GM21737 (cell line): ENCODE data around the gene DEFB132.

Experiments used
- ATAC-seq: cut with Tn5 transposase; IDR thresholded peaks from one replicate; pipeline ENCODE4 v1.9.1; 2021; ENCODE audit warnings: mild to moderate bottlenecking, moderate library complexity; ENCODE audit not compliant: unreplicated experiment

DEFB132 gene

GRCh38 chr20:259981-260380 lies 2.5 kb downstream of the DEFB132 start:
- no peak for ATAC-seq

DNA sequence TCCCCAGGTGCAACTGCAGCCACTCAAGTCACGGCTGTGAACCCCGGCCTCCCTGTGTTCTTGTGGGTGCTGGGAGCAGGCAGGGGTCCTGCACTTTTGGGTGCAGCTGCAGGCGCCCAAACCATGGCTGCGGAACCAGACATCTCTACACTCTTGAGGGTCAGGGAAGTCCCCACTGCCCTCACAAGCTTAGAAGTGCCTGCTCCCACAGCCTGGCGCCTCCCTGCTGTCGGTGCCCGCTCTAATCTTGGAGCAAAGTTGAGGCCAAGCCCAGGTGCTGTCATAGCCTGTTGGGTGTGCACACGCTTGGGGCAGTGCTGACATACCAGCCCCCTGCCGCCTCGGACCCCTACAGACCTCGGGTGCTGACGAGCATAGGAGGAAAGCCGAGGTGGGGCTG lies 6.2 kb downstream of the DEFB132 start:
- ATAC-seq: no peak

GRCh38 chr20:266596-267562 lies 9.4 kb downstream of the DEFB132 start:
- peak; percentile 77 for ATAC-seq

- ATAC-seq: no peak
Observed at GRCh38 chr20:270517-270916, 13.0 kb downstream of the DEFB132 start.

- ATAC-seq: no peak
Observed at GRCh38 chr20:271069-271468, 13.5 kb downstream of the DEFB132 start.

DNA sequence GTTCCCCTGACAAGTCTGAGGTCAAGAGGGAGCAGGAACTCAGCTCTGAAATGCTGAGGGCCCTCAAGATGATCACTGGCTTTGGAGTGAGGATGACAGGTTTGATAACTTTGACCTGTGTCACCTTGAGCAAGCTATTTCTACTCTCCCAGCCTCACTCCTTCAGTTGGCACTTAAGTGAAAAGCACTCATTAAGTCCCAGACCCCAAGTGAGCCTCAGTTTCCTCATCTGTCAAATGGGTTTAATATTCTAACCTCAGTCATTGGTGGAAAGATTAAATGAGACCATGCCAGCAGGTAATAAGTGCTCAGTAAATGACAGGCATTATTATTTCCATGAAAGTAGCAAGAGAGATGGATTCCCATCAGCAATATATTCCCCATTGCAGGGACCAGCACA lies 14.0 kb downstream of the DEFB132 start:
- ATAC-seq: no peak

GRCh38 chr20:272718-273117 lies 15.2 kb downstream of the DEFB132 start:
- ATAC-seq: no peak

DNA sequence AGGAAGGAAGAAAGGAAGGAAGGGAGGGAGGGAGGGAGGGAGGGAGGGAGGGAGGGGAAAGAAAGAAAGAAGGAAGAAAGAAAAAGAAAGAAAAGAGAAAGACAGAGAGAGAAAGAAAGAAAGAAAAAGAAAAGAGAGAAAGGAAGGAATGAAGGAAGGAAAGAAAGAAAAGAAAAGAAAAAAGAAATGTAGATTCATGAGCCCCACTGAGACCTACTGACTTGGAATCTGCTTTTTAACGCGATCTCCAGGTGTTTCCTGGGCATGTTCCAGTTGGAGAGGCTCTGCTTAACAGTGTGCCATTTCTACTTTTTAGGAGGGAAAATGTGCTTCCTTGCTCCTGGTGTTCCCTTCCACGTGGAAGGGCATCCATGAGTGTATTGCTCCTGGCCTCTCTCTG lies 16.4 kb downstream of the DEFB132 start:
- no peak for ATAC-seq

DNA sequence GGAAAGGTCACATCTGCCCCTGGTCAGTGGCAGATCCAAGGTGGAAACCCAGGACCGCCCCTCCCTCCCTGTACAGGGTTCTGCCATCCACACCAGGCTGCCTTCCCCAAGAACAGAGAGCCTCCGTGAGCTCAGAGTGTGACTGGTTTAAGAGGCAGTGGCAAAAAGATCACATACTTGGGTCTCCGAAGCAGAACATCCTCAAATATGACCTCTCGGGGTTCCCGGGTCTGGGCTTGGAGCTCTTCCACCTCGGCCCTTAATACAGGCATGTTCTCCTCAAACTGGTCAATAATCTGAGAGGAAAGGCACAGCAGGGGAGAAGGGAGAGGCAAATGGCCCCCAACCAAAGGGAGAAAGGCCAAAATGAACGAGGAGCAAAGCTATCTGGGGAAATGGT lies 18.3 kb downstream of the DEFB132 start:
- no peak for ATAC-seq

DNA sequence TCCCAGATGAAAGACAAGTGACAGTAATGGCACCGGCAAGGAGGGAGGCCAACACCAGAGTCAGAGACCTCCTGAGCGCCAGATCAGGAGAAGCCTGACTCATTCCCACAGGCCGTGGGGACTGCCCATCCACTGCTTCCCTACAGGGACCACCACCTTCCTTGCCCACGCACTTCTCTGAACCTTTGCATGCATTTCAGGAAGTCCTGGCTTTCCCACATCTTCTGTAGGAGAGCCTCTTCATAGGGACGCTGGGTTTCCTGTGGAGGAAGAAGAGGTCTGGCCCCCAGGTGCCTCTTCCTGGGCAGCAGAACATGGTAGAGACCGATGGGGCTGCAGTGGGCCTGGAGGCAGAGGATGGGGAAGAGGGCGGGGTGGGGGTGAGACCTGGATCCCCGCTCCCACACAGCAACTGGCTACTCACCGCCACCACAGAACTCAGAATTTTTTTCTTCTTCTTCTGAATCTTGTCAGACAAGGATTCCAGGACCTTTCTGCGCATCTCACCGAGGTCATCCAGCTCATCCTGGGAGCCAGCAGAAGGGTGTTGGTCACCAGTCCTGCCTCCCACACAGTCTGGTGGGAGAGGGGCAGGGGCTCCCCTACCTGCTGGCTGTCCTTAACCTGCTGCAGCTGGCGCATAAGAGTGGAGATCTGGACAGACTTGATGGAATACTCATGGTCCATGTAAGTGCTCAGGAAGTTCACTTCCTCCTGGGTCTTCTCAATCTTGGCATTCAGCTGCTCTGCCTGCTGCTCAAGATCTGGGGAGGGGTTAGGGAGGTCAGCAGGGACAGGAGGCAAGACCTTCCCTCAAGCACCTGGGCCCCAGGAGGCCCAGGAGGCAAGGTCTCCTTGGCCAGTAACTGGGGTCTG lies 19.3 kb downstream of the DEFB132 start:
- ATAC-seq: no peak

DNA sequence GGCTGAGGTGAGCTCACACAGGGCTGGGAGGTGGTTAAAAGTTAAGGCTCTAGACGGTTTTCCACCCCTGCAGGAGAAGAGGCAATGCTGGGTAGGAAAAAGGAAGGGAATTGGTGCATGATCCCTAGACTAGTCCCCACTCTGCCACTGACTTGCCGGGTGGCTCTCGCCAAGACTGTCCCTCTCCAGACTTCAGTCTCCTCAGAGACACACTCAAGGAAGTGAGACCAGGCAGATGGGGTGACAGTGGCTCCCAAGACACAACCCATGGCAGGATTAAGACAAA lies 19.9 kb downstream of the DEFB132 start:
- no peak for ATAC-seq

- no peak for ATAC-seq
Observed at GRCh38 chr20:278181-278580, 20.7 kb downstream of the DEFB132 start.

DNA sequence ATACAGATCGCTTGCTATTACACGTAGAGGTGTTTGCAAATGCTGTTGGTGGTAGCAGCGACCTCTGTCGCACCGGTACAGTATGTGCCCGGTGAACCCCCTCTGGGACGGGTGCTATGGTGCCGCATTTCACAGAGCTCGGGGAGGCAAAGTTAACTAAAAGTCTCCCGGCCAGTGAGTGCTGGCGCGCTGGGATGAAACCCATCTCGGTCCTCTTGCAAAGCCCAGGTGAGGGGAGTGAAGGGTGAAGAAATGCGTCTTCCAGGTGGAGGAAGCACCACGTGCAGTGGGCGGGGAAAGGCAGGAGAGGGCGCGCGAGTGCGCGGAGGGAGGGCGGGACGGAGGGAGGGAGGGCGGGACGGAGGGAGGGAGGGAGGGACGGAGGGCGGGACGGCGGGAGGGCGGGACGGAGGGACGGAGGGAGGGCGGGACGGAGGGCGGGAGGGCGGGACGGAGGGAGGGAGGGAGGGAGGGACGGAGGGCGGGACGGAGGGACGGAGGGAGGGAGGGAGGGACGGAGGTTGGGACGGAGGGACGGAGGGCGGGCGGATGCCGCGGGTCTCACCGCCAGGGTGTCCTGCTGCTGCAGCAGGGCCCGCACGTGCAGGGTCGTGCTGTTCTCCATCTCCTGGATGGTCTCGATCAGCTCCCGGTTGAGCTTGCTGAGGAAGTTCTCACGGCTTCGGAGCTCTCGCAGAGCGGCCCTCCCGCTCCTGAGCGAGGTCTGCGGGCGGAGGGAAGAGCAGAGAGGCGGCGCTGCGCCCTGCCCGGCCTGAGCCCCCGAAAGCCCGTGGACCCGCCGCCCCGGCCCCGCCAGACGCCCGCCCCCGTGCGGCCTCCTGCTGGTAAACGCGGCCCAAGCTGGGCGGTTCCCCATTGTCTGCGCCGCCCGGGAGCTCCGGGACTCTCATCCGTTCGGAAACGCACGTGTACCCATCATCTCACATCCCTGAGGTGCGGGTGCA lies 21.4 kb downstream of the DEFB132 start:
- ATAC-seq: no peak

- no peak for ATAC-seq
Observed at GRCh38 chr20:284172-284571, 26.6 kb downstream of the DEFB132 start.

GRCh38 chr20:286508-286907 lies 29.0 kb downstream of the DEFB132 start:
- no peak for ATAC-seq

GRCh38 chr20:288956-289692 lies 31.6 kb downstream of the DEFB132 start:
- no peak for ATAC-seq

DNA sequence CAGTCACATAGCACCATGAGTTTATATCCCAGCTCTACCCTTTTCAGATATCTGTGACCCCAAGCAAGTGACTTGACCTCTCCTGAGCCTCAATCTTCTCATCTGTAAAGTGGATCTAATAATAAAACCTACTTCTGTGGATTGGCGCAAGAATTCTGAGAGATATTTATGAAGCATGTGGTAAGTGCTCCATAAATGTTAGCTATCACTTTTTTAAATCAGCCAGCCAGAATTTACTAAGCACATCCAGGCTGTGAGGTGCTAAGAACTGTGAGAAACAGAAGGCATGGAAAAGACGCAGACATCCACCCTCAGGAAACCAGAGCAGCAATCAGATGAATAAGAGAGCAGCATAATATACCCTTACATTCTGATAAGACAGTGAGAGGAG lies 32.2 kb downstream of the DEFB132 start:
- ATAC-seq: no peak

GRCh38 chr20:290084-290831 lies 32.7 kb downstream of the DEFB132 start, which contains the start of gene C20orf96:
C20orf96 (minus strand) TSS chr20:290750; CDS start chr20:290610, 140 bp downstream.
- ATAC-seq: peak; percentile 75

GRCh38 chr20:294602-295001 lies 37.1 kb downstream of the DEFB132 start:
- no peak for ATAC-seq
